A673 (cell line): ENCODE results near the gene CFAP97.
"Not testable (repeated sequence)": the region's sequence is repeated elsewhere in the genome, so short reads cannot be mapped to it uniquely, and the experiment has no call there.

Source experiments
- CTCF ChIP-seq: fragments of 300-800, 200-600 bp; sonication (generic); conservative IDR thresholded peaks from 2 replicates; pipeline ENCODE4 v1.5.1; 2017; ENCODE audit warnings: low read depth, mild to moderate bottlenecking, antibody characterized with exemption, low read length, moderate library complexity, mixed read lengths
- EZH2 ChIP-seq: fragments of 200-600 bp; sonication (generic); IDR thresholded peaks from 2 replicates; pipeline ENCODE4 v1.6.1; 2017; ENCODE audit warnings: borderline replicate concordance, low read depth, mild to moderate bottlenecking, mixed read lengths, antibody characterized with exemption, low read length; ENCODE audit not compliant: poor library complexity, severe bottlenecking

- not testable (repeated sequence) for TF ChIP-seq CTCF, EZH2
These were observed 84.3 kb downstream of the CFAP97 start for GRCh38 chr4:185119467-185119866.
